NCI-H774 (cell line): ENCODE measurements around the gene CDK11A.
"Not testable (repeated sequence)": the region's sequence is repeated elsewhere in the genome, so short reads cannot be mapped to it uniquely, and the experiment has no call there.

Experiments used
- DNase-seq: peaks from one replicate; lab custom pipeline; 2025; lab: John Stamatoyannopoulos, UW

CDK11A gene

DNA sequence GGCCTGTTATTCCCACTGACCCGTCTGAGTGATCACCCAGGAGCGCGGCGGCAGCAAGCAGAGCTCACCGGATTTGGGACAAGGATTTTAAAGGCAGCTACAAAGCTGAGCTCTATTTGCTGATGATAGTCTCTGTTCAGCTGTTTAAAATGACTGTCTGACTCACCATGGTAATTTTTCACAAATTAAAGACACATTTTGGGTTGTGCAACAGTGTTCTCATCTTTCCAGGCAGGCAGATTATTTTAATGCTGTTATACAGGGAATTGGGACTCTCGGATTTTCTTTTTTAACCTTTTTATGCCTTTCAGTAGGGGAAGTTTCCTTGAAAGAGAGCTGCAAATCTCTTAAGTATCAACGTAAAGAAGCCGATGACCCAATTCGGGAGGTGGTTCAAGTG, 61.8 kb downstream of the CDK11A start:
- not testable (repeated sequence) for DNase-seq

DNA sequence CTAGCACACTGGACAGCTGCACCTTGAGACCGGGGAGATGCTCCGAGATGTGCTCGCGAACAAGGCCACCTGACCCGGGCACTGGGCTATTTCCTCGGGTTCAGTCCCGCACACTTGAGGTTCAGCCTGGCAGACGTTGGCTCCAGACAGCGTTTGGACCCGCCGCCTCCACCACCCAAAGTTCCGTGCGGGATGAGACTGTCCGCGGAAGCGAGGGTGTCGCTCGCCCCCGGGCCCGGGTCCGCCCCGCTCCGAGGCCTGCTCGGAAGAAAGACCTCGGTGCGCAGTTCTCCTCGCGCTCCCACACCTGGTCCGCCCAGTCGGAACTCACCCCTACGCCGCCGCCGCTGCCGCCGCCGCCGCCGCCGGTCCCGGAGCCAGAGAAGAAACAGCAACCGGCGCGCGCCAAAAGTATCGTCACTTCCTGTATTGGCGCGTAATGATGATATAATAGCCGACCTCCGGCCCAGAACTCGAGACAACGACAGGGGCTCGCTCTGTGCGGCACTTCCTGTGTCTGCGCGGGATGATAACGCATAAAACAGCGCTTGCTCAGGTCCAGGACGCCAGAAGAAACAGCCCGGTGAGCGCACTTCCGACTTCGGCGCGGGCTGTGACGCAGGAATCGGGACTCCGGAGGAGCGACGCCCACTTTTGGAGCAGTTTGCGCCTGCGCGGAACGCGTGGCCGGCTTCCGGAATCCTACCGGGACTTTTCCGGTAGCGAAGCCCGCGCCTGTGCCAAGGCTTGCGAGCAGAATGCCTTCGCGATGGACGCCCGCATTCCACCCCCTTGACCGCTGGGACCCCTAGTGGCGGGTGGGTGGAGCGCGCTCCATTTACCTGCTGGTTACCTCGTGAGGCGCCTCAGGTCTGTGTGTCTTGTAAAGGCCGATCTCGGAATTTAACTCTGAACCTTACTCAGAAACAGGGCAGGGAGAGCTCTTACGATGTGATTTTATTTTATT, 65.3 kb downstream of the CDK11A start, which contains the start of gene CDK11B:
TSS of gene CDK11B (minus strand) at position 422 of the 967 bp plus-strand sequence. CDS start 1,519 bp downstream, outside the sequence.
- peak; percentile 71 for DNase-seq
